ENCODE data around the gene MORN3.

DNA sequence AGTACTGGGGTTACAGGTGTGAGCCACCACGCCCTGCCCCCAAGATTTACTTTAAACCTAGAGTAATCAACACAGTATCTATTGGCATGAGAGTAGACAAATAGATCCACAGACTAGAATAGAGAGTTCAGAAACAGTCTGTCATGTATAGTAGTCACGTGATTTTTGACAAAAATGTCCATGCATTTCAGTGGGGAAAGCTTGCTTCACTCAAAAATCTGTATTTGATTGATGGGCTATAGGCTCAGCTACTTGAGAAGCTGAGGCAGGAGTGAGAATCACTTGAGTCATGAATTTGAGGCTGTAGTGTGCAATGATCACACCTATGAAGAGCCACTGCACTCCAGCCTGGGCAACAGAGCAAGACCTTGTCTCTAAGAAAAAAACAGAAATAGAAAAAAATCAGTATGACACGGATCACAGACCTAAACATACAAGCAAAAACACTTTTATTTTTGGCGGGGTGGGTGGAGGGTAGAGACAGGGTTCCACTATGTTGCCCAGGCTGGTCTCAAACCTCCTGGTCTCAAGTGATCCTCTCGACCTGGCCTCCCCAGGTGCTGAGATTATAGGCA, 50.7 kb downstream of the MORN3 start:
- TF ChIP-seq, protein P1, sequence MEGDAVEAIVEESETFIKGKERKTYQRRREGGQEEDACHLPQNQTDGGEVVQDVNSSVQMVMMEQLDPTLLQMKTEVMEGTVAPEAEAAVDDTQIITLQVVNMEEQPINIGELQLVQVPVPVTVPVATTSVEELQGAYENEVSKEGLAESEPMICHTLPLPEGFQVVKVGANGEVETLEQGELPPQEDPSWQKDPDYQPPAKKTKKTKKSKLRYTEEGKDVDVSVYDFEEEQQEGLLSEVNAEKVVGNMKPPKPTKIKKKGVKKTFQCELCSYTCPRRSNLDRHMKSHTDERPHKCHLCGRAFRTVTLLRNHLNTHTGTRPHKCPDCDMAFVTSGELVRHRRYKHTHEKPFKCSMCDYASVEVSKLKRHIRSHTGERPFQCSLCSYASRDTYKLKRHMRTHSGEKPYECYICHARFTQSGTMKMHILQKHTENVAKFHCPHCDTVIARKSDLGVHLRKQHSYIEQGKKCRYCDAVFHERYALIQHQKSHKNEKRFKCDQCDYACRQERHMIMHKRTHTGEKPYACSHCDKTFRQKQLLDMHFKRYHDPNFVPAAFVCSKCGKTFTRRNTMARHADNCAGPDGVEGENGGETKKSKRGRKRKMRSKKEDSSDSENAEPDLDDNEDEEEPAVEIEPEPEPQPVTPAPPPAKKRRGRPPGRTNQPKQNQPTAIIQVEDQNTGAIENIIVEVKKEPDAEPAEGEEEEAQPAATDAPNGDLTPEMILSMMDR (IDR thresholded peaks at IDR 0.05), result no peak
- TF ChIP-seq POLR2AphosphoS5 (IDR thresholded peaks at IDR 0.05; ENCODE audit: low read depth, low read length), result no peak
- TF ChIP-seq TCF7L2 (IDR thresholded peaks at IDR 0.05; ENCODE audit: low read depth, low read length), result no peak

All from Panc1 (cell line).